SKM-1 (cell line): ENCODE data around the gene HIRIP3.
A peak's percentile ranks its signal among the peaks of the same experiment; 100 is the strongest.
"Not testable (repeated sequence)": the region's sequence is repeated elsewhere in the genome, so short reads cannot be mapped to it uniquely, and the experiment has no call there.

Experiments
- DNase-seq: peaks from one replicate; lab custom pipeline; 2025; ENCODE audit not compliant: unreplicated experiment; lab: John Stamatoyannopoulos, UW

The HIRIP3 gene, protein sequence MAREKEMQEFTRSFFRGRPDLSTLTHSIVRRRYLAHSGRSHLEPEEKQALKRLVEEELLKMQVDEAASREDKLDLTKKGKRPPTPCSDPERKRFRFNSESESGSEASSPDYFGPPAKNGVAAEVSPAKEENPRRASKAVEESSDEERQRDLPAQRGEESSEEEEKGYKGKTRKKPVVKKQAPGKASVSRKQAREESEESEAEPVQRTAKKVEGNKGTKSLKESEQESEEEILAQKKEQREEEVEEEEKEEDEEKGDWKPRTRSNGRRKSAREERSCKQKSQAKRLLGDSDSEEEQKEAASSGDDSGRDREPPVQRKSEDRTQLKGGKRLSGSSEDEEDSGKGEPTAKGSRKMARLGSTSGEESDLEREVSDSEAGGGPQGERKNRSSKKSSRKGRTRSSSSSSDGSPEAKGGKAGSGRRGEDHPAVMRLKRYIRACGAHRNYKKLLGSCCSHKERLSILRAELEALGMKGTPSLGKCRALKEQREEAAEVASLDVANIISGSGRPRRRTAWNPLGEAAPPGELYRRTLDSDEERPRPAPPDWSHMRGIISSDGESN

DNA sequence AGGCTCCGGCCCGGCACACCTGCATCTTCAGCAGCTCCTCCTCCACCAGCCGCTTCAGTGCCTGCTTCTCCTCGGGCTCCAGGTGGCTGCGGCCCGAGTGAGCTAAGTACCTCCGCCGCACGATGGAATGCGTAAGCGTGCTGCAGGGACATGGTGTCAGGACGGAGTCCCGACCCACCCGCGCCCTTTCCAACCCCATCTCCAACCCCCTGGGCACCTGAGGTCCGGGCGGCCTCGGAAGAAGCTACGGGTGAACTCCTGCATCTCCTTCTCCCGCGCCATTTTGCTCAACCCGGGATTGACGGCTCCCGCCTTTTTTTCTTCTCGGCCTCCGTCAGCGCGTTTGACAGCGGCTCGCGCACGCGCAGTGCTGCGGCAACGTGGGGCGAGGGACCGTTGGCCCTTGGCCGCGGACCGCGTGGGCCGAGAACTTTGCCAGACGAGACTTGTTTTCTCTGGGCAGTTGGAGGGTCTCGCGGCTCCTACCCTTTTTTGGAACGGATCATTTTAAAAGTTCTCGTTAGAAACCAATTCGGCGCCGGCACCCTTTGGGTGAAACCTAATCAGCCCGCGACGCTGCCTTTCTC, at the start of gene HIRIP3:
HIRIP3 (minus strand) TSS at position 294 of the 587 bp plus-strand sequence; CDS start at position 282, 12 bp downstream.
- DNase-seq: peak; percentile 54

DNA sequence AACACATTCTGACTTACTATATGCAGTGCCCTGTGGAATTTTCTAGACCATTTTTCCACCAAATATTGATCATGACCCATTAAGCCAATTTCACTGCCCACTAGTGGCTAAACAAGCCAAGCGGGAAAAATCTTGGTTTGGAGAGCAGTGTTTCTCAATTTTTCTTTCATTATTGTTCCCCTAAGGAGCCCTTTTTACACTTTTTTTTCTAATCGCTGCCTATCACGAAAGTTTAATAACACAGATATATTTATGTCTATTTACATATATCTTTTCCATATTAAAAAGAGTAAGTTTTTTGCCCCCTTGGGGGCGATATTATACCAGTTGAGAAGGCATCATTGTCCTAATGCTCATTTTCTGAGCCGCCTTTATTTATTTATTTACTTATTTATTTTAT, 46.4 kb upstream of the HIRIP3 start:
- no peak for DNase-seq

DNA sequence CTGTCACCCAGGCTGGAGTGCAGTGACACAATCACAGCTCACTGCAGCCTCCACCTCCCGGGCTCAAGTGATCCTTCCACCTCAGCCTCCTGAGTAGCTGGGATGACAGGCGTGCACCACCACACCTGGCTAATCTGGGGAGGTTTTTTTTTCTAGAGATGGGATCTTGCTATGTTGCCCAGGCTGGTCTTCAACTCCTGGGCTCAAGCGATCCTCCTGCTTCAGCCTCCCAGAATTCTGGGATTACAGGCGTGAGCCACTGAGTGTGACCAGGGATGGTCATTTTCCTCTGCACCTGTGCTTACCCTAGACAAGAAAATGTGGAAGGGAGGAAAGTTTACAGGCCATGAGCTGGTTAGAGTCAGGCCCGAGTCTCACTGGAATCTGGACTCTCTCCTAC, 45.3 kb upstream of the HIRIP3 start:
- DNase-seq: not testable (repeated sequence)

DNA sequence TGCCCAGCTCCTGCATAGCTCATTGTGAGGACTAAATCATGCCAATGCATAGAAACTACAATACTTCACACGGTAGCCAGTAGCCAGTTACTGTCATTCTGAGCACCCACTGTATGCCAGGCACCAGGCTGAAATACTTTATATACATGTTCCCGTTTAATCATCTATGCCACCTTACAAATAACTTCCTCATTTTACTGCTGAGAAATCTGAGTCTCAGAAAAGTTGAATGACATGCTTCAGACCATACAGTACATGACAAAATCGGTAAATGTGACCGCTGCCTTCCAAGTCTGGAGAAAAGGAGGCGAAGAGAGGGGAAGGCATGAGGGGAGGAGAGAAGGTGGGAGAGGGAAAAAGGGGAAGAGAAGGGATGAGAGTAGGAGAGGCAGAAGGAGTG, 44.8 kb upstream of the HIRIP3 start:
- no peak for DNase-seq

DNA sequence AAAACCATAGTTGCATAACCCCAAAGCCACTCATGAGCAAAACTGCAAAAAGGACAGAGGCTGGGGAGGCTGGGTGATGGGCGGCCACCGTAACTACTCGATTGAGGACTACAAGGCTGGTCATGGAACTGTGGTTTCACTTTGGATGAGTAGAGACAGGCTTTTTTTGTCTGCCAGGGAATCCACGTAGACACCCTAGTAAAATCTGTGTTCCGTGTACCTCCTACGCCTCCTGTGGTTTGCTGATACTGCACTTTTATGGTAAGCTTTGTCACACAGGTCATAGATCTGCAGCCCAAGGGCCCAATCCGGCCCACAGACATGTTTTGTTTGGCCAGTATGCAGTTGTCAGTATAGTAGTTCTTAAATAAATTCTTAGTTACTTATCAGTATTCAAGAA, 37.9 kb upstream of the HIRIP3 start:
- DNase-seq: no peak

DNA sequence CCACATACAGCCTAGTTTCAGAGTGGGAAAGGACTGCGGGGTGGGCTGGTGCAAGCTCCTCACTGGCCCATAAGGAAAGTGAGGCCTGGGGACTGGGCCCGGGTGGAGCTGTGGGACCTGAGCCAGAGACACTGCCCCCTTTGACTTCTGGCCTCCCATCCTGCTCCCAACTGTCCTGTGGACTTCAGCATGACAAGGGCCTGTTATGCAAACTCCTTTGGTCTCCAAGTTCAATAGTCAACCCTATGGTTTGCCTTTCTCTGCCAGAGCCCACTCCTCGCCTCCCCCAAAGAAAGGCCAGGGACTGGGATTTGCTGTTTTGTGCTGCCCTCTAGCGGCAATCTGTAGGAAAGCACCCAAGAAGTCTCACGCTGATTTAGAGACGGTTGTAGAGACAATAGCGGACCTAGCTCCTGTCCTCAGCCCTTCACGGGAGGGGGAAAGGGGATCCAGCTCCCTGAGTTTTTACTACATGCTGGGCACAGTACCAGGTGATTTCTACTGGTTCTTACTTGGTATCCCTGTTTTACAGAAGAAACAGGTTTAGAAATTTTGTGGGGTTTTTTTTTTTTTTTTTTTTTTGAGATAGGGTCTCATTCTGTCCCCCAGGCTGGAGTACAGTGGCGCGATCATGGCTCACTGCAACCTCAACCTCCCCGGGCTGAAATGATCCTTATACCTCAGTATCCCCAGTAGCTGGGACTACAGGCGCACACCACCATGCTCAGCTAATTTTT, 36.8 kb upstream of the HIRIP3 start:
- DNase-seq: peak; percentile 24

DNA sequence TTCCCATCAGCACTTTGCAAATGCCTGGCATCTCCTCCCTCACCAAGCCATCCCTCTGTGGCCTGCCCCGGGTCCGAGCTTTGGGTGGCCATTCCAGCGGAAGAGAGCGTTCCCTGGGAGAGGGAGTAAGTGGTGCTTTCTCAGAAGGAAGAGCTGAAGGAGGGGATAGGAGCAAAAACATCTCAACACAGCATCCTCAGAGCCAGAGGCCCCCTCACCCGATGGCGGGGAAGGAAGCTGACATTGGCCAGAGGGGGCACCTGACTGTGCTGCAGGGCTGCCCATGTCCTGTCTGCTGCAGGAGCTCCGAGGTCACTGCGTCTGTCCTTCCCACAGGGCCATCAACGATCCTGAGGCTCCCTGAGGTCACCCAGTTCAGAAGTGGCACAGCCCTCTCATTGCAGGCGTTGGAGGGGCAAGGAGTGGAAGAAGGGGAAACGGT, 36.1 kb upstream of the HIRIP3 start:
- DNase-seq: no peak

DNA sequence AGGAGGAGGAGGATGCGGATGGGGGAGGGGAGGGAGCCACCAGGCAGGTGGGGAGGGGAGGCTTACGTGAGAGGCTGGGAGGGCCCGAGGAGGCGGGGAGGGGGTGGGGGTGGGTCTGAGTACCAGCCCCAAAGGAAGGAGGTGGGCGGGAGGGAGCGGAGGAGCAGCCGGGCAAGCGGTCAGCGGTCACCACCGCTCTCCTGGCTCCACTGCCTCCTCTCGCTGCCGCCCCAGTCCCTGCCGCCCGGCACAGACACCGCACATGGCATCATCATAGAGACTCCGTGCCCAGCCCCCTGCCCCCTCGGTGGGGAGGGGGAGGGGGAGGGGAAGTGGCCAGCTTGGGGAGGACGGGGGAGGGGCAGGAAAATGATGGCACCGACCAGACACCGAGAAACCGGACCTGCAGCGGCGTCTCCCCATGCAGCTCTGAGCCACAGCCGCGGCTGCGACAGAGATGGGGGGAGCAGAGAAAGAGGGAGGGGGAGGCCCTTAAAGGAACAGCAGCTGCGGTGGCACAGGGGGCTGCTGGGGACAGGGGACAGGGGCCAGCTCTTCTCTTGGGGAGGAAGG, 35.5 kb upstream of the HIRIP3 start, which contains the start of gene TLCD3B:
TLCD3B (minus strand) TSS at position 431 of the 573 bp plus-strand sequence. CDS start 744 bp downstream, outside the sequence.
- DNase-seq: no peak

DNA sequence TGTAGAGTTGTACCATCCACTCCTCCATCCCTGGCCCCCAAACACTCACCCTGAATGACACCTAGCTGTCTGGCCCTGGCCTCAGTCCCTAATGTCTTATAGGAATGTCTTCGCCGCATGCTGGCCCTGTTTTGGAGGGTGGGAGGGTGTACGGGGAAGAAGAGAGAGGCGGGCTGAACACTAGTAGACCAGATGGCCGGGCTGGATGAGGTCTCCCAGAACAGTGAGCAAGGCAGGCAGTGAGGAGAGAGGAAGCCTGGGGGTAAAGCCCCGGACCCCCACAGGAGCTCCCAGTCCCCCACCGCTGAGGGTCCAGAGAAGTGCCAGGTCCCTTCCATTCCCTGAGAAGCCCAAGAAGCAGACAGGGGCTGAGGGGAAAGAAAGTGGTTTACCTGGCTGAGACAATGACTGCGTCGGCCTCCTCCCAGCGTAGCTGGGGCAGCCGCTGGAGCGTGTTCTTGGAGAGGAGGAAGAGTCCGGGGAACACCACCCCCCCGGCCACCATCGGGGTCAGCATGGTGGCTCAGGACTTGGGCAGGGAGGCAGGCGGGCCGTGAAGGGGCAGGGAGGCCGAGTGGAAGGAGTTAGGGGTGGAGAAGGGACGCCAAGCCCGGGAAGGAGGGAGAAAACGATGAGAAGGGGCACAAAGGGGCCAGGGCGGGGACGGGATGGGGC, 34.7 kb upstream of the HIRIP3 start:
- no peak for DNase-seq

DNA sequence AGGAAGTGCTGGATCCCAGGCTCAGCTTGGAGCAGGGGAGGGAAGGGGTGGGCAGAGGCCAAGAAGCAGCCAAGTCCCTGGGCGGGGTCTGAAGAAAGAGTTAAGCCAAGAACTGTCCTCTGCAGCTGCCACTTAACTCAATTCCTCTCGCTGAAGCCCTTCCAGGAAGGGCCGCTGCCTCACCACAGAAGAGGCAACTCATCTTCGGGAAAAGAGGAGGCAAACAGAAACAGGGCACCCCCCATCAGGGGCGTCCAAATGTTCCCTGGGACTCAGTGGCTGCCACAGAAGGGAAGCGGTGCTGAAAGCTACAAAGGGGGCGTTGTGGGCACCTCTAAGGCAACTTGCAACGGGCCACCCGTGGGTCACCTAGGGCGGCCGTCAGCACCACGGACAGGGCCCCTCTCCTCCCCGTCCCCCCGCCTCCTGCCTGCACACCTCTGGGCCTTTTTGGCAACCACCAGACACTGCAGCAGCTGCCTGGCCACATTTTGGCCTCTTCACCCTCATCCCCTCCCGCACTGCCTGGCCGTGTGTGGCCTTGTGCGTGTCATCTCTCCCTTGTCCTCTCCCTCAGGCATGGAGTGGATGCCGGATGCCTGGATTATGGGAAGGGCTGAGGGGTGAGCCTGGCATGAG, 33.1 kb upstream of the HIRIP3 start:
- DNase-seq: no peak

DNA sequence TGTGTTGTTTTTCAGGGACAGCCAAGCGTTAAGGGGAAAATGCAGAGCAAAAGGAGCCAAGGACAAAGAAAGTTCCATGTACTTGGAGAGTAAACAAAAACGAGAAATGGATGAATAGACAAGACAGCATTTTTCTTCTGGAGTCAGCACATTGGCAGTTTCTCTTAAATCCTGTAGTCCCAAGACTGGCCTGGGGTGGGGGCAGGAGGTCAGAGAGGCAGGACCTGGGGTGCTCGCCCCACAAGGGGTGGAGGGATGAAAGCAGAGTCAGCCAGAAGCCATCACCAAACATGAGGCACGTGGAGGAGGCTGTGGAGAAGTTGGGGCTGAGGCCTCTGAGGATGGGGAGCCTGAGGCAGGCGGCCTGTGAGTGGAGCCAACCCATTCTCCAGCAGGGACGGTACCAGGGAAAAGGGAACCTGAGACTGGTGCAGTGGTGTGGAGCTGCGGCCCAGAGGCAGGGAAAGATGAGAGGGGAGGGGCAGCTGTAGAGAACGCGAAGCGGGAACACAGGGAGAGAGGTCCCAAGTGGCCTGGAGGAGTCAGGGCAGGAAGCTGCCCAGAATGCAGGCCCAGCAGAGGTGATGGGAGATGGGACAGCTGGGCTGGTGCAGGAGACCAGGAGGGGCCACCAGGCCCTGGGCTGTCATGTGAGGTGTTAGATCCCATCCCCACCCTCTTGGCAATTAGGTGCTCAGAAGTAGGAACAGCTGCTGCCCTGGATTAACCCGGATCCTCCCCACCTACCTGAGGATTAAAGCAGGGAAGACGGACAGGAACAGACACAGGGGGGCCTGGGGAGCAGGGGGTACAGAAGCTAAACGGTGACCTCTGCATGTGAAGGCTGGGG, 32.4 kb upstream of the HIRIP3 start:
- DNase-seq: no peak

DNA sequence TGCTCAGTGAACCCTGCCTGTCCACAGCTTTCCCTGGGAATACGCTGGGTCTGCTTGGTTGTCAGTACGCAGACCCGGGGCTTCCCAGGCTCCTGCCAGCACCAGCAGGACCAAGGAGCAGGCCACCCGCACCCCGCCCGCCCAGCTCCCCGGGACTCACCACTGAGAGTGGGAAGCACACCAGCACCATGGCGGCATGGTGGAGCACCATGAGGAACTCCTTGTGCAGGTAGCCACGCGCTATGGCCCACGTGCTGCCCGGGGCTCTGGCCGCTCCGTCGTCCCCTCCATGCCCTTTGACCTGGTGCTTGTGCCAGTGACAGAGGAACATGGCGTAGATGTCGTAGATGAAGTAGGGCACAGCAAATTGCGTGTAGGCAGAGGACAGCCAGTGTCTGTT, 31.0 kb upstream of the HIRIP3 start:
- no peak for DNase-seq

DNA sequence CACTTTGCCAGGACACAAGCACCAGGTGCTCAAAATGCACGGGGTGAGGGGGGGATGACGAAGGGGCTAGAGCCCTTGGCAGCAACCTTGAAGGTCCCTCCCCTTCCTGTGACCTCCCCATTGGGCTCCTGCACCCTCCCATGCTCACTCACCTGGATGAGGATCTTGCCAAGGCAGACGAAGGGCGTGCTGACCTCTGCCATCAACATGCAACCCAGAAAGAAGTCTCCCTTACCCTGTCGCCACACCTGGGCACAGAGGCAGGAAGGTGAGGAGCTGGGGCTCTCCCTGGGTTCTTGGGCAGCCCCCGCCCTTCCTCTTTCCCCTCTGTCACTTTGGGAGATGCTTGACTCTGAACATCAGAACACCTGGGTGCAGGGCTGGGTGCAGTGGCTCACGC, 30.2 kb upstream of the HIRIP3 start:
- DNase-seq: no peak

DNA sequence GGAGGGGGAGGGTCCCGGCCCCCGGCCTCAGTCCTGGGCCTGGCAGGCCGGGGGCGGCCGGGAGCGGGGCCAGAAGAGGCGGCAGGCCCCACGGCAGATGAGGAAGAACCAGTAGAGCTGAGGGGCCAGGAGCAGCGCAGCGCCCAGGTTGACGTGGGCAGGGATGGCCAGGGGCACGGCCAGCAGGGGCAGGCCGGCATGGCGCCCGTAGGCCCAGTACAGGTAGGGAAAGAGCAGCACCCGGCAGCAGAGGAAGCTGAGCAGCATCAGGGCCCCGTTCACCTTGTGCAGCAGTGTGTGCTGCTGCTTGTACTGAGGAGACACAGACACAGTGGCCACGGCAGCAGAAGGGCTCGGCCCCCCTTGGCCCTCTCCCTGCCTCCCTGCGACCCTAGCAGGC, 29.7 kb upstream of the HIRIP3 start:
- DNase-seq: no peak

DNA sequence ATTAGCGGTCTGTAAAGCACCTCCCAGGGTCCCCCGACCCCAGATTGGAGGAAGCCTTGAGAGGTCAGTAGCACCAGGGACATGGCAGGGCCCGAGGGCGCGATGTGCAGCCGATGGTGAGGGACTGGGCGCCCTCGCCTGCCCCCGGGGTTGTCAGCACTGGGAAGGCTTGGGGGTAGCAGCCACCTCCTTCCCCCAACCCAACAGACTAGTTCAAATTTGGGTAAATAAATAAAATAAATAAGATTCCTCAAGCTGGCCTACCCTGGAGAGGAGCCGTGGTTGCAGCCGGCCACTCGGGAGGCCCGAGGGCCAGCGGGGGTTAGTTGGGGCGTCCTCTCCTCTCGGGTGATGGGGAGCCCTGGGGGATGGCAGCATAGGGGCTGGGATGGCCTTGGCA, 29.0 kb upstream of the HIRIP3 start:
- DNase-seq: no peak

DNA sequence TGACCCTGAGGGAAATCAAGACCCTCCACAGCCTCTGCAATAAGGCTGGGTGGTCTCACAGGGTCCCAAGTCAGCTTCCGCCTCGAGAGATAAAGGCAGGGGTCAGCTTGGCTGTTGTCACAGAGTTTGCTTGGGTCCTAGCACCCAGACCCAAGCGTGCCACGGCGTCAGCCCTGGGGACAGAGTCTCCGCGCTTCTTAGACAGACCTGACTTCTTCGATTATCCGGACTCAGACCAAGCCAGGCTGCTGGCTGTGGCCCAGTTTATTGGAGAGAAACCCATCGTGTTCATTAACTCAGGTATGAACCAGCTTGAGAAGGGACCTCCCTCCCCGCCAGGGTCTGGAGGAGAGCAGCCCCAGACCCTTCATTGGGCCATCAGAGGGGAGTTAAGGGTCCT, 28.2 kb upstream of the HIRIP3 start:
- DNase-seq: no peak

DNA sequence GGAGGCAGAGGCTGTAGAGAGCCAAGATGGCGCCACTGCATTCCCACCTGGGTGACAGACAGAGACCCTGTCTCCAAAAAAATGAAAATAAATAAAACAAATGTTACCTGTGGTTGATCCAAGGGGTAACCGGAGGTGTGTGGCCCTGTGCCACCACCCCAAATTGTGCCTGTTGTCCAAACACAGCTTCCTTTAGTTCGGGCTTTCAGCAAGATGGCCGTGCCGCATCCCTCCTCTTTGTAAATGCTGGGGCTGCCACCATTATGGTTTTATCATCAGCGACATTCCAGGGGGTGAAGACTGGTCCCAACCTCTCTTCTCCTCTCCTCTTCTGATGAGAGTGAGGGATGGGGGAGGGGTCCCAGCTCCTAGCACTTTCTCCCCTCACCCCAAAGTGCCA, 27.5 kb upstream of the HIRIP3 start, which contains the start of gene C16orf92:
C16orf92 (plus strand) TSS at position 312 of the 400 bp plus-strand sequence. CDS start 143 bp downstream, outside the sequence.
- no peak for DNase-seq

DNA sequence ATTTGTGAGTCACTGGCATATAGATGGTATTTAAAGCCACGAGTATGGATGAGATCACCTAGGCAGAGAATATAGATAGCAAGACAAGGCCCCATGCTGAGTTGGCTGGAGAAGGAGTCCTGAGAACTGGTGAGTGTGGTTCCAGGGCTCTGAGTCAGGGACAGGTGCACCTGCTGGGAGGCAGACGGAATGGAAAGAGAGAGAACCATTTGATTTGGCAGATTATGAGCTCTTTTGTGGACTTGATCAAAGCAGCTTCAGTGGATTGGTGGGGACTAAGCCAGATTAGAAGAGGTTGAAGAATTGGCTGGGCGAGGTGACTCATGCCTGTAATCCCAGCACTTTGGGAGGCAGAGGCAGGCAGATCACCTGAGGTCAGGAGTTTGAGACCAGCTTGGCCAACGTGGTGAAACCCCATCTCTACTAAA, 23.3 kb upstream of the HIRIP3 start:
- no peak for DNase-seq

DNA sequence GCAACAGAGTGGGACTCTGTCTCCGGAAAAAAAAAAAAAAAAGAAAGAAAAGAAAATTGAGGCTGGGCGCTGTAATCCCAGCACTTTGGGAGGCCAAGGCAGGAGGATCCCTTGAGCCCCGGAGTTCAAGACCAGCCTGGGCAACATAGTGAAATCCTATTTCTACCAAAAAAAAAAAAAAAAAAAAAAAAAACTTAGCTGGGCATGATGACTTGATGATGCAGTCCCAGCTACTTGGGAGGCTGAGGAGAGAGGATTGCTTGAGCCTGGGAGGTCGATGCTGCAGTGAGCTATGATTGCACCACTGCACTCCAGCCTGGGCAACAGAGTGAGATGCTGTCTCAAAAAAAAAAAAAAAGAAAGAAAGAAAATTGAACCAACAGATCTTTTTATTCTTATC, 22.5 kb upstream of the HIRIP3 start:
- DNase-seq: not testable (repeated sequence)
